ENCODE data around the gene NOL4L. TPM values are rescaled to one million over a fixed set of nuclear protein-coding genes. Genes with fewer than 3 reads are reported as not detected.

Gene NOL4L
- total RNA-seq, 1 experiment from 2014 or later = 1.4 TPM

- H3K27ac ChIP-seq (ENCODE audit: low read depth, low read length, poor library complexity, severe bottlenecking) = no peak overlapping the region
- no peak for TF ChIP-seq EZH2 (IDR thresholded peaks at IDR 0.05; ENCODE audit: borderline replicate concordance, low read depth, low read length, poor library complexity, severe bottlenecking)
- no peak for TF ChIP-seq CTCF (conservative IDR thresholded peaks at IDR 0.05; ENCODE audit: low read depth, low read length)
Observed at GRCh38 chr20:32526541-32526940, 58.6 kb downstream of the NOL4L start.

GRCh38 chr20:32526125-32526524 is 59.0 kb downstream of the NOL4L start:
- H3K4me3 ChIP-seq (ENCODE audit: low read depth, low read length, poor library complexity, severe bottlenecking) = no peak overlapping the region
- DNase-seq (ENCODE audit: low spot score) = no peak
- no peaks in the 10 kb centered on the region for H3K27me3 ChIP-seq (replicated peaks; ENCODE audit: insufficient read depth, low read depth, low read length, poor library complexity)
- BruUV-seq (replicated peaks) = no TSS peak
- H3K27ac ChIP-seq (ENCODE audit: low read depth, low read length, poor library complexity, severe bottlenecking) = no peak overlapping the region
- intact Hi-C loops (cut with micrococcal nuclease; ENCODE audit: unreplicated experiment) = no loop called here
- ChIA-PET CTCF (no interaction called here), POLR2A (ENCODE audit: low non-redundant PET) (no interaction called here)
- H3K9me3 ChIP-seq (ENCODE audit: low read depth, low read length, poor library complexity, severe bottlenecking) = no peaks in the 10 kb centered on the region
- H3K36me3 ChIP-seq (ENCODE audit: insufficient read depth, low read length, poor library complexity, severe bottlenecking) = no peaks in the 10 kb centered on the region
- H3K4me1 ChIP-seq (ENCODE audit: insufficient read depth, low read length, poor library complexity, severe bottlenecking) = no peaks in the 10 kb centered on the region
- TF ChIP-seq CTCF (conservative IDR thresholded peaks at IDR 0.05; ENCODE audit: low read depth, low read length) (no peak), EZH2 (IDR thresholded peaks at IDR 0.05; ENCODE audit: borderline replicate concordance, low read depth, low read length, poor library complexity, severe bottlenecking) (no peak)

More at GRCh38 chr20:32526541-32526940, 58.6 kb downstream of the NOL4L start:
- DNase-seq (ENCODE audit: low spot score) = no peak
- intact Hi-C loops (cut with micrococcal nuclease; ENCODE audit: unreplicated experiment) = no loop called here
- no peaks in the 10 kb centered on the region for H3K9me3 ChIP-seq (ENCODE audit: low read depth, low read length, poor library complexity, severe bottlenecking)
- ChIA-PET CTCF (no interaction called here), POLR2A (ENCODE audit: low non-redundant PET) (no interaction called here)
- no peaks in the 10 kb centered on the region for H3K4me1 ChIP-seq (ENCODE audit: insufficient read depth, low read length, poor library complexity, severe bottlenecking)
- H3K27me3 ChIP-seq (replicated peaks; ENCODE audit: insufficient read depth, low read depth, low read length, poor library complexity) = no peaks in the 10 kb centered on the region
- H3K4me3 ChIP-seq (ENCODE audit: low read depth, low read length, poor library complexity, severe bottlenecking) = no peak overlapping the region
- H3K36me3 ChIP-seq (ENCODE audit: insufficient read depth, low read length, poor library complexity, severe bottlenecking) = no peaks in the 10 kb centered on the region
- no TSS peak for BruUV-seq (replicated peaks)

- DNase-seq (ENCODE audit: low spot score) = no peak
- CTCF ChIA-PET = interaction anchor here (4.2 kb wide), 1 partner anchor 128 kb away, joined by 20 read pairs; no protein-coding TSS in a partner anchor
- Histone ChIP-seq H3K4me3 (ENCODE audit: low read depth, low read length, poor library complexity, severe bottlenecking) (no peak overlapping the region), H3K9me3 (ENCODE audit: low read depth, low read length, poor library complexity, severe bottlenecking) (no peaks in the 10 kb centered on the region), H3K27me3 (replicated peaks; ENCODE audit: insufficient read depth, low read depth, low read length, poor library complexity) (no peaks in the 10 kb centered on the region), H3K4me1 (ENCODE audit: insufficient read depth, low read length, poor library complexity, severe bottlenecking) (no peaks in the 10 kb centered on the region), H3K27ac (ENCODE audit: low read depth, low read length, poor library complexity, severe bottlenecking) (no peak overlapping the region), H3K36me3 (ENCODE audit: insufficient read depth, low read length, poor library complexity, severe bottlenecking) (no peaks in the 10 kb centered on the region)
- POLR2A ChIA-PET (ENCODE audit: low non-redundant PET) = no interaction called here
- TF ChIP-seq EZH2 (IDR thresholded peaks at IDR 0.05; ENCODE audit: borderline replicate concordance, low read depth, low read length, poor library complexity, severe bottlenecking) (no peak), CTCF (conservative IDR thresholded peaks at IDR 0.05; ENCODE audit: low read depth, low read length) (no peak)
- BruUV-seq (replicated peaks) = no TSS peak
- intact Hi-C loops (cut with micrococcal nuclease; ENCODE audit: unreplicated experiment) = no loop called here
Observed at GRCh38 chr20:32524829-32525501, 60.2 kb downstream of the NOL4L start.

Data from A673 (cell line).